ENCODE measurements around the gene TRABD2B.

DNA sequence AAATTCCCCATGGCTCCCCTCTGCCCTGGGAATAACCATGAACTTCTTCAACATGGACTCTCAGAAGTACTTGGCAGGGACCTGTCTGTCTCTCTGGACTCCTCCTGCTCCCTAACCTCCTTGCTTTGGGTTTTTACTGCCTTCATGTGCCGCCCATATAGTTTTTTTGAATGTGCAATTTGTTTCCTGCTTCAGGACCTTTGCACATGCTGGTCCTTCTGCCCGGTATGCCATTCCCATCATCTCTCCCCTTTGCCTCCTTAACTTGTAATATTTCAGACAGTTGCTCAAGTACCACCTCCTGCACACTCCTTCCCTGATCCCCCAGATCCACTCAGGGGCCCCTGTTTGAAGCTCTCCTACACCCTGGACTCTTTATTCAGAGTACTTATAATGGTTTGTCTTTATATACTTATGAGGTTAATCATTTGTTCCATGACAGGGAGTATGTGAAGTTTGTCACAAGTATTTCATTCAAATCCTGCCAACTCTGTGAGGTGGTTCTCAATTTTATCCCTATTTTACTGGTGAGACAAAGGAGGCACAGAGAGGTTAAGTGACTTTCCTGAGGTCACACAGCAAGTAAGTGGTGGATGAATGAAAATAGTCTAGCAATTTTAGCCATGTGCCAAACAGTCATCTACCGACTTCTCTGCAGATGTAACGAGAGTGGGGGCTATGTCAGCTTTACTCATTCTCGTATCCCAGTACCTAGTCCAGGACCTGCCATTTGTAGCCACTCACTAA lies 180.7 kb downstream of the TRABD2B start:
- TF ChIP-seq, protein P1, sequence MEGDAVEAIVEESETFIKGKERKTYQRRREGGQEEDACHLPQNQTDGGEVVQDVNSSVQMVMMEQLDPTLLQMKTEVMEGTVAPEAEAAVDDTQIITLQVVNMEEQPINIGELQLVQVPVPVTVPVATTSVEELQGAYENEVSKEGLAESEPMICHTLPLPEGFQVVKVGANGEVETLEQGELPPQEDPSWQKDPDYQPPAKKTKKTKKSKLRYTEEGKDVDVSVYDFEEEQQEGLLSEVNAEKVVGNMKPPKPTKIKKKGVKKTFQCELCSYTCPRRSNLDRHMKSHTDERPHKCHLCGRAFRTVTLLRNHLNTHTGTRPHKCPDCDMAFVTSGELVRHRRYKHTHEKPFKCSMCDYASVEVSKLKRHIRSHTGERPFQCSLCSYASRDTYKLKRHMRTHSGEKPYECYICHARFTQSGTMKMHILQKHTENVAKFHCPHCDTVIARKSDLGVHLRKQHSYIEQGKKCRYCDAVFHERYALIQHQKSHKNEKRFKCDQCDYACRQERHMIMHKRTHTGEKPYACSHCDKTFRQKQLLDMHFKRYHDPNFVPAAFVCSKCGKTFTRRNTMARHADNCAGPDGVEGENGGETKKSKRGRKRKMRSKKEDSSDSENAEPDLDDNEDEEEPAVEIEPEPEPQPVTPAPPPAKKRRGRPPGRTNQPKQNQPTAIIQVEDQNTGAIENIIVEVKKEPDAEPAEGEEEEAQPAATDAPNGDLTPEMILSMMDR (conservative IDR thresholded peaks at IDR 0.05 in 1 of 2, IDR thresholded peaks at IDR 0.05 in 1 of 2; ENCODE audit: low read depth in 1 of 2, low read length in 2 of 2) = no peak
- no peak for TF ChIP-seq EZH2 (IDR thresholded peaks at IDR 0.05; ENCODE audit: low read length, missing control alignments)
